ENCODE results near the gene SIRT7.

The SIRT7 gene

GRCh38 chr17:81912441-81913309 is 5.3 kb downstream of the SIRT7 start:
- Histone ChIP-seq H3K4me3 (no peak overlapping the region), H3K27ac (no peak overlapping the region), H3K27me3 (no peaks in the 10 kb centered on the region), H3K9me3 (no peaks in the 10 kb centered on the region), H3K36me3 (peaks cover 24 to 51% (median 51%) of the 10 kb centered on the region in 3 donors), H3K4me1 (peaks cover 0 to 40% (median 22%) of the 10 kb centered on the region in 4 donors)
- TF ChIP-seq CTCF (IDR thresholded peaks at IDR 0.05), result no peak
- intact Hi-C loops (cut with DNase I; ENCODE audit: low total_unique reads), result no loop called here
- no peak for DNase-seq

GRCh38 chr17:81911969-81912368 is 6.0 kb downstream of the SIRT7 start:
- intact Hi-C loops (cut with DNase I; ENCODE audit: low total_unique reads), result no loop called here
- DNase-seq, result no peak
- Histone ChIP-seq H3K27ac (peak overlapping the region; percentile 77 to 86), H3K36me3 (peaks cover 24 to 58% (median 56%) of the 10 kb centered on the region in 3 donors), H3K9me3 (no peaks in the 10 kb centered on the region), H3K4me1 (peaks cover 0 to 33% (median 18%) of the 10 kb centered on the region in 4 donors), H3K4me3 (peak overlapping the region in 1 of 2 donors; percentile 68), H3K27me3 (no peaks in the 10 kb centered on the region)
- TF ChIP-seq CTCF (IDR thresholded peaks at IDR 0.05), result no peak

GRCh38 chr17:81911277-81911961 is 6.6 kb downstream of the SIRT7 start, which contains the start of gene PCYT2:
PCYT2 (minus strand) TSS chr17:81911399; CDS start chr17:81911355, 44 bp downstream.
- Histone ChIP-seq H3K4me3 (peak within 1 kb of the TSS; percentile 68 to 70), H3K27ac (peak within 1 kb of the TSS; percentile 77 to 86), H3K4me1 (peaks cover 0 to 28% (median 13%) of the 10 kb centered on the region in 4 donors), H3K9me3 (no peaks in the 10 kb centered on the region), H3K36me3 (peaks cover 24 to 64% (median 56%) of the 10 kb centered on the region in 3 donors), H3K27me3 (no peaks in the 10 kb centered on the region)
- intact Hi-C loops (cut with DNase I; ENCODE audit: low total_unique reads), result no loop called here
- DNase-seq, result peak; percentile 86 to 94
- no peak for TF ChIP-seq CTCF (IDR thresholded peaks at IDR 0.05)

- intact Hi-C loops (cut with DNase I; ENCODE audit: low total_unique reads), result no loop called here
- DNase-seq, result no peak
- H3K27me3 ChIP-seq, result no peaks in the 10 kb centered on the region
- H3K36me3 ChIP-seq, result peaks cover 24 to 67% (median 59%) of the 10 kb centered on the region in 3 donors
- peak overlapping the region; percentile 66 to 70 for H3K27ac ChIP-seq
- no peak for TF ChIP-seq CTCF (IDR thresholded peaks at IDR 0.05)
- H3K4me1 ChIP-seq, result peaks cover 0 to 22% (median 12%) of the 10 kb centered on the region in 4 donors
- H3K4me3 ChIP-seq, result peak overlapping the region; percentile 68 to 70
- no peaks in the 10 kb centered on the region for H3K9me3 ChIP-seq
These were observed 7.1 kb downstream of the SIRT7 start for GRCh38 chr17:81910840-81911276.

GRCh38 chr17:81909966-81910839 is 7.8 kb downstream of the SIRT7 start:
- H3K27me3 ChIP-seq, result no peaks in the 10 kb centered on the region
- peaks cover 20 to 67% (median 52%) of the 10 kb centered on the region in 3 donors for H3K36me3 ChIP-seq
- peak overlapping the region; percentile 68 to 70 for H3K4me3 ChIP-seq
- intact Hi-C loops (cut with DNase I; ENCODE audit: low total_unique reads), result no loop called here
- peak overlapping the region; percentile 66 to 70 for H3K27ac ChIP-seq
- DNase-seq, result no peak
- H3K4me1 ChIP-seq, result peaks cover 0 to 18% (median 12%) of the 10 kb centered on the region in 4 donors
- no peaks in the 10 kb centered on the region for H3K9me3 ChIP-seq
- no peak for TF ChIP-seq CTCF (IDR thresholded peaks at IDR 0.05)
